ENCODE results near the gene UBE4B.

DNA sequence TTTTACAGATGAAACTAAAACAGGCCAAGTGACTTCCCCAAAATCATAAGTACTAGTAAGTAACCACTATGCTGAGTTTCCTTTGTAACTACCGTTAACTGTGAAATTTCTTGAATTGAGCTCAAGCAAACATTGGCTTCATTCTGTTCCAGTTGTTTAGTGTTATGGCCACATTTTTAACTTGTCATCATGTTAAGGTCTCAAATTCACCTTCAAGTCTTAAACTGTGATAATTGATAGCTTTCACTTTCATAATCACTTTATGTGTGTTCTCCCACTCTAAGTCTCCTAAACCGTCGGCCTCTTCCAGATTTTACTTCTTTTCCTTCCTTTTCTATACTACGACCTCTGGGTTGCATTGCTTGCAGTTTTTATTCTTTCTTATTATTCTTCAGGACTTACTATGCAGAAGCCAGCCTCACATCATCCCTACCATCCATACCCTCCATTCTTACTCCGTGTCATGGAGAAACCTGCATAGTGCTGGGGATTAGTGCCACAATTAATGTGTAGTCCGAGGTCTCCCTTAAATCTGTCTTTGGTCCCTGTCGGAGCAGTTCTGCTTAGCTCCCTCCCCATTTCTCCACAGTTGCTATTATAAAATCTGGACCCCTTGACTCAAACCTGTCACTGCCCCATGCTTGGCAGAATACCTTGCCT is 183.5 kb downstream of the UBE4B start:
- TF ChIP-seq POLR2A (IDR thresholded peaks at IDR 0.05) = no peak
- TF ChIP-seq, protein P1, sequence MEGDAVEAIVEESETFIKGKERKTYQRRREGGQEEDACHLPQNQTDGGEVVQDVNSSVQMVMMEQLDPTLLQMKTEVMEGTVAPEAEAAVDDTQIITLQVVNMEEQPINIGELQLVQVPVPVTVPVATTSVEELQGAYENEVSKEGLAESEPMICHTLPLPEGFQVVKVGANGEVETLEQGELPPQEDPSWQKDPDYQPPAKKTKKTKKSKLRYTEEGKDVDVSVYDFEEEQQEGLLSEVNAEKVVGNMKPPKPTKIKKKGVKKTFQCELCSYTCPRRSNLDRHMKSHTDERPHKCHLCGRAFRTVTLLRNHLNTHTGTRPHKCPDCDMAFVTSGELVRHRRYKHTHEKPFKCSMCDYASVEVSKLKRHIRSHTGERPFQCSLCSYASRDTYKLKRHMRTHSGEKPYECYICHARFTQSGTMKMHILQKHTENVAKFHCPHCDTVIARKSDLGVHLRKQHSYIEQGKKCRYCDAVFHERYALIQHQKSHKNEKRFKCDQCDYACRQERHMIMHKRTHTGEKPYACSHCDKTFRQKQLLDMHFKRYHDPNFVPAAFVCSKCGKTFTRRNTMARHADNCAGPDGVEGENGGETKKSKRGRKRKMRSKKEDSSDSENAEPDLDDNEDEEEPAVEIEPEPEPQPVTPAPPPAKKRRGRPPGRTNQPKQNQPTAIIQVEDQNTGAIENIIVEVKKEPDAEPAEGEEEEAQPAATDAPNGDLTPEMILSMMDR (IDR thresholded peaks at IDR 0.05) = no peak

All from esophagus squamous epithelium (tissue), 4 donors.